Stimulated activated naive CD8-positive, alpha-beta T cell treated with anti-CD3 and anti-CD28 coated beads, Interleukin-15, Interleukin-2, amounts not matched to agents 100 U/mL and 50 U/mL, for 24 hours (primary cell): ENCODE data around the gene SHTN1.

Source experiments
- ATAC-seq: fragments of 150-1000 bp; cut with Tn5 transposase; one replicate; pipeline ENCODE4 v1.10.0; 2021
- DNase-seq: peaks from one replicate; pipeline ENCODE4 v3.0.0; 2021

SHTN1 gene

GRCh38 chr10:116984202-116984990 is 20.6 kb downstream of the SHTN1 start:
- DNase-seq (no peak), ATAC-seq (no peak)

- no peak for DNase-seq
Measured at GRCh38 chr10:116980041-116980440, 24.9 kb downstream of the SHTN1 start.

DNA sequence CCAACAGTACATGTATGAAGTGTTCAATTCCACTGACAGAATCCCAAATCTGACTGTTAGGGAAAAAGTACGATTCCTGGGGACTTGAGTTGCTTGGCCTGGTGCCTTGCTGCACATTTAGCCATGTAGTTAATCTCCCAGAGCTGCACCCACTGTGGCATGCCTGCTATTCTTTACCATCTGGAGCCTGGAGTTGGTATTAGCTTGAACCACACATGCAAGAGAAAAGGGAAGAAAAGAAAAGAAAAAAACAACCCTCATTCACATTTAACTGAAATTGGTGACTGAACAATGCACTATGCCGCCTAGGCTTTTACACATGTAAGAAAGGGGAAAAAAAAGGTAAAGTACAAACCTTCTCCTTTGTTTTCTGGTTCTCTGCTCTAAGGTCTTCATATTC is 26.1 kb downstream of the SHTN1 start:
- no peak for DNase-seq
- ATAC-seq = no peak

More at GRCh38 chr10:116980041-116980440, 24.9 kb downstream of the SHTN1 start:
- no peak for ATAC-seq

DNA sequence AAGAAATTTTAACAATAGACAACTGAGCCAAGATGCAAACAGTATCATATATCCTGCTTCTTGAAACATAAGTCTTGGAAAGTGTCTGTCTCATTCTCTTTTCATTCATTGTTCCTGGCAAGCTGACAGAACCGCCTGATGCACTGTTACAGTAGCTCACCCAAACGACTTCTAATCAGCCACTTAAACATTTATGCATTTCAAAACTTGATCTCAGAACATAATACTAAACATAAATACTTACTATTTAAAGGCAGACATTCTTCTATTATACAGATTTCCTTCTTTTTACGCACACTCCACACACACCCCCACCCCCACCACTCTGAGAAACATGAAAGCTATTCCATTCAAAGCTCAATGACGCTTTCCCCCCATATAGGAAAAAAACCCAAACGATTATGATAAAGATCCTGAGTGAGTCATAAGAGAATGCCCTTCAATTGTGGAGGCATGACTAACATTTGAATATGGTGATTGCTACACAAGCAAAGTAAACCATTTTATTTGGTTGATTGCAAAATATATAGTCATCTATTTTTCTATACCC is 30.5 kb downstream of the SHTN1 start:
- ATAC-seq (no peak), DNase-seq (no peak)

GRCh38 chr10:116973946-116974455 is 31.0 kb downstream of the SHTN1 start:
- ATAC-seq = no peak

DNA sequence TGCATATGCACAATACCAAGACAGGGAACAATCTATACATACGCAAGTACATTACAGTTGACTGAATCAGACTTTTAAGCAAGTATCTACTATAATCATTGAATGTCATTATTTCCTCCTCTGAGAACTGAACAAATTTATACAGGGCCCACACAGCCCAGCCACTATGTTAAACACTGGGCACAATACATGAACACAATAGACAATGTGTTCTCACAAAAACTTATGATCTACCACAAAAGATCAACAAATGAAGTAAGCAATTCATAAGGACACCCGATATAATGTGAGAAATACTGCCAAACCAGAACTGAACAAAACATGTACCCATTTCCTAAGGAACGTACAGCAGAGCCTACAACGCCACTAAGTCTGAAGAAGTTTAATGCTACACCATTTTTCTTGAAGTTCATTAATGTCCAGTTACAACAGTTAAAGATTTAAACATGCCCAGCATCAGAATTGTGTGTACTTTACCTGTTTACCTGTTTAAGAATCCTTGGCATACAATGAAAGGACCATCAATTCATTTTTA is 31.5 kb downstream of the SHTN1 start:
- no peak for ATAC-seq
- DNase-seq = no peak

More at GRCh38 chr10:116973946-116974455, 31.0 kb downstream of the SHTN1 start:
- DNase-seq = no peak

DNA sequence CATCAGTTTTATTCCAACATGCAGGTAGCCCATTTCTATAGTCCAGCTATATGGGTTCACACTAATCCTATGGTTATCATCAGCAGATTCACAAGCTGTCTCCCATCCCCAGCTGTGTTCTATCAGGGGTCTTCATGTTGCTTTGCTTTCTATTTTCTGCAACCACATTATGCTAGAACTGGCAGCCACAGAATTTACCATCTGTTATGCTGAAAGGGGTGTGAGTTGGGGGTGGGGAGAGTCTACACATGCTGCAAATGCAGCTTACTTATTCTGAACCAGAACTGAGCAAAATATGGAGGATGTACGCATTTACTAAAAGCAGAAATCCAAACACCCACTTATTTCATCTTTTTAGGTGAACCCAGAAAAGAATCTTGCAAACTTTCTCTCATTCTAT is 32.9 kb downstream of the SHTN1 start:
- no peak for DNase-seq
- no peak for ATAC-seq

GRCh38 chr10:116970050-116970449 is 34.9 kb downstream of the SHTN1 start:
- no peak for DNase-seq
- no peak for ATAC-seq

GRCh38 chr10:116968331-116968730 is 36.7 kb downstream of the SHTN1 start:
- DNase-seq = no peak
- ATAC-seq = no peak

GRCh38 chr10:116961406-116962251 is 43.4 kb downstream of the SHTN1 start:
- no peak for DNase-seq
- ATAC-seq = no peak

DNA sequence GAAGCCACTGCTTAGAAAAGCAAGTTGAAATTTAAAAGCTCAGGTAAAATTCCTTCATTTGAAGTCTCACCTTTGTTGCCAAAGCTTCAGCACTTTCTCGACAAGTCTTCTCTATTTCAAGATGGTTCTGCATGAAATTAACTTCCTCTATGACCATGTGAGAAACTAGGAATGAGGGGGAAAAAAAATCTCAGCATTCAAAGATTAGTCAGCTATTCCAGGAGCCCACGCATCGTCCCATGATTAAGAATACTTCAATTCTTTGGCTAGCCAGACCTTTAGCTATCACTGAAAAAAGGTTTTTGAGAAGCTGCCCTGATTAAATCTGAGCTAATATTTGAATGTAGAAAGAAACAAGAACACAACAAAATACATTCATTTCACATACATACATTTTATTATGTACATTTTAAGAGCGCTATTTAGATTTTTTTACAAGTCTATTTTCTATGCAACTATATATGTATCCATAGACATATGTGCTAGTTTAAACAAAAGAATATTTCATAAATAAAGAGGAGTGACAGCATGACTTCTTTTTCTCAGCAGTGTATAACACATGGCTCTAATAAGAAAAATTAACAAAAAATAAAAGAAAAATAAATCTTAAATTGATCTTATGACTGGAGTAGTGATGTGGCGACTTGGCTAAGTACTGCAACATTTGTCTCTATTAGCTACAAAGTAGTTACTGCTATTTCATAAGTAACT is 44.8 kb downstream of the SHTN1 start:
- ATAC-seq (no peak), DNase-seq (no peak)

GRCh38 chr10:116952729-116953128 is 52.3 kb downstream of the SHTN1 start:
- no peak for ATAC-seq
- DNase-seq = no peak

DNA sequence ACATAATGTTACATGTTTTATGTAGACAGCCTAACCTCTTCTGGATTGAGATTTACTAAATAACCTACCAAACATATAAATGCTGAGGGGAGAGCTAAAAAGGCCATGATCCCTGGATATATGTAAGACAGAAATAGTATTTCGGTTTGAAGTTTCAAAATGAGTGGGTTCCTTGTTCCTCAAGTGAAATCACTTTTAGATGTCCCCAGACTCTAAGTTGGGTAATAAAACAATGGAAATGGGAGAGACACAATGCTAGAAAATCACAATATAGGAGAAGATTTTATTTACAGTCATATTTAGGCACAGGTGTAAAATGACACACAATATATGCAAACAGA is 56.5 kb downstream of the SHTN1 start:
- DNase-seq (no peak), ATAC-seq (no peak)

DNA sequence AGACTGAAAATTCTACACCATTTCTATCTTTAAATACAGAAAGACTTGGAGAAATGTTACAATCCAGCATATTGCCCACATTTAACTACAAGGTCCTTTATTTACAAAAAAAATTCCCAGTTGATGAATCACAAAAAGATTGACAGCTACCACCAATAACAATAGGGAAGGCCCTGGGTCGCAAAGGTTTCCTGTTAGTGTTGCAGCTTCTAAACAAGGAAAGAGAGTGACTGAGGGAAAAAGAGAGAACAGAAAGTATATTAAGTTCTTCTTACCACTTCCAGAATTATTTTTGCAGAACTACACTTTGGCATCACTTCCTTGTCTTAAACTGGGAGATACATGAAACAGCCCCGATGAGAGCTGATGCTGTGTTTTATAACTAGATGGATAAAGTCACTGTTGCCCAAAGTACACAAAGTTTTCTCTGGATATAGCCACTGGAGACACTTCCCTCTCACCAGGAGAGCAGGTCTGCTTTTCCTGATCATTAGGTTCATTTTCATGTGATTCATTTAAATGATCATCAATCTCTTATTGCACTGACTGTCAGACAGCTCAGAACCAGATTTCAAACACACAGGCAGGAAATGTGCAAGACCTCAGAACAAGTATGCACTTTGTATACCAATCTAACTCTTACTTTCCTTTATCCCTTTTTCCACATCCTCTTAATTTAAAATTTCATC is 57.0 kb downstream of the SHTN1 start:
- ATAC-seq = no peak
- DNase-seq = no peak

DNA sequence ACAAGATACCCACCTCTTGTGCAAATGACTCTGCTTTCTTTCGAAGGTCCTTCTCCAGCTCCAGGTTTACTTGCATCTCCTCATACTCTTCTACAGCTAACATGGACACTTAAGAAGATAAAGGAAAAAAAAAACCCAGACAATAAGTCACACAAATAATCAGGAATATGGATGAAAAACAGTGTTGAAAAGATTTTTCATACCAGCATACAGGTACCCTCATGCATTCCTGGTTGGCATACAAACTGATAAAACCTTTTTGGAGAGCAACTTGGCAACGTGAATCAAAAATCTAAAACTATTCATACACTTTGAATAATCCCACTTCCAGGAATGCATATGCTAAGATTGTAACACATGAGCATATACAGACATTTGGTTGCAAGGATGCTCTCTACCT is 60.1 kb downstream of the SHTN1 start:
- DNase-seq = no peak
- no peak for ATAC-seq

- ATAC-seq (no peak), DNase-seq (no peak)
Measured at GRCh38 chr10:116931806-116932205, 73.2 kb downstream of the SHTN1 start.

DNA sequence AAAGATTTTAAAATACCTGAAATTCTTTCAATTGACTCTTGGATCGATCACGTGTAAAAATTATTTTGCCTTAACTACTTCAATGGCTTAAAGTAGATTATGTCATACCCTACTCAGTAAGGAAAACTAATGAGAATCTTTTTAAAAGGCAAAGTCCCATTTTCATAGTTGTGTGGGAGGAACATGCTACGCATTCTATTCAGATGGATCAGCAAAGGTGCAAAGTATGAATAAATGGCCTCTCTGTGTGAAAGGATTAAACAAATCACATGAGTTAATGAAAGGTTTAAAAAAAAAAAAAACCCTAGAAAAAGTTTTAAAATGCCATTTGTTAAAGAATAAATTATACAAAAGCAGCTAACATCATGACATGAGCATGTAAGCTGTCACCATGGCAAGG is 78.6 kb downstream of the SHTN1 start:
- DNase-seq = no peak
- no peak for ATAC-seq

GRCh38 chr10:116925056-116925455 is 79.9 kb downstream of the SHTN1 start:
- ATAC-seq = no peak
- no peak for DNase-seq

- DNase-seq = no peak
- no peak for ATAC-seq
Measured at GRCh38 chr10:116919706-116920105, 85.3 kb downstream of the SHTN1 start.

DNA sequence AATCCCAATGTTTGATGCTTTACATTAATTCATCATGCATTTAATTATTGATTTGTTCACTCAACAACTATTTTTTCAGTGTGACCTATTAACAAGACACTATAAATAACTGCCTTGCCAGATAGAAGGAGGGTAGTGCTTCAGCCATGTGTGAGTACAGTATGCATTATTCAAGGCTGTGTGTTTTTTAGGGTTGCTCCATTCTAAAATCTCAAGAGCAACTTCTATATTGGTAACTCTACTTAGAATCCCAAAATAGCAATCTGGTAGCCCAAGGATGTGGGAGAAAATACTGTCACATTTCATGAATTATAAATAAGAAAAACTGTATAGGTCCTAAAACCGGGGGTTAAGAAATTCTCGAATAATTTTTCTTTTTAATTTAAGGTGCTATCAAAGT is 85.8 kb downstream of the SHTN1 start:
- DNase-seq (no peak), ATAC-seq (no peak)

- DNase-seq (no peak), ATAC-seq (no peak)
Measured at GRCh38 chr10:116918583-116918982, 86.4 kb downstream of the SHTN1 start.

GRCh38 chr10:116917481-116917880 is 87.5 kb downstream of the SHTN1 start:
- DNase-seq = no peak
- ATAC-seq = no peak
